Esophagus muscularis mucosa (tissue), 4 donors: ENCODE data around the gene MLC1. TPM values are rescaled to one million over a fixed set of nuclear protein-coding genes. Genes with fewer than 3 reads are reported as not detected.

Experiments
- DNase-seq: peaks from one replicate; pipeline ENCODE4 v3.0.0-alpha.2; 2017; ENCODE audit errors: extremely low spot score
- H3K27ac ChIP-seq, 4 donors: fragments of 200-600 bp; sonication (generic); replicated peaks in 1 of 4; 1 replicate in 3 of 4; 2 replicates in 1 of 4; pipeline ENCODE4 v1.5.1; 2016 to 2019; ENCODE audit warnings: mild to moderate bottlenecking in 1 of 4
- H3K27me3 ChIP-seq, 4 donors: fragments of 200-600 bp; sonication (generic); one replicate each; pipeline versions ENCODE4 v1.5.1 to v1.6.0; 2016 to 2019
- H3K36me3 ChIP-seq, 4 donors: fragments of 200-600 bp; sonication (generic); one replicate each; pipeline ENCODE4 v1.5.1; 2016 to 2019
- H3K4me1 ChIP-seq, 4 donors: fragments of 200-600 bp; sonication (generic); one replicate each; pipeline ENCODE4 v1.5.1; 2016 to 2019
- H3K4me3 ChIP-seq, 4 donors: fragments of 200-600 bp; sonication (generic); 1 replicate in 2 of 4; 2 replicates in 2 of 4; pipeline ENCODE4 v1.5.1; 2016 to 2019; ENCODE audit warnings: mild to moderate bottlenecking in 4 of 4, moderate library complexity in 1 of 4
- H3K9me3 ChIP-seq, 4 donors: fragments of 200-600 bp; sonication (generic); 1 replicate in 3 of 4; 2 replicates in 1 of 4; pipeline ENCODE4 v1.5.1; 2016 to 2019
- CTCF ChIP-seq, 3 experiments: fragments of 200-600 bp in 2 of 3; fragments of 450-650 bp in 1 of 3; sonication (generic) in 2 of 3; IDR thresholded peaks; one replicate each; pipeline ENCODE4 v1.5.1; 2017 to 2019; ENCODE audit warnings: antibody characterized with exemption in 3 of 3, mild to moderate bottlenecking in 2 of 3, moderate library complexity in 1 of 3
- EP300 ChIP-seq: sonication (generic); formaldehyde crosslinking; IDR thresholded peaks from one replicate; pipeline ENCODE4 v1.6.1; 2017; ENCODE audit warnings: antibody characterized with exemption
- POLR2A ChIP-seq: fragments of 450-650 bp; IDR thresholded peaks from one replicate; pipeline ENCODE4 v1.6.1; 2017; ENCODE audit warnings: antibody characterized with exemption, moderate library complexity, mild to moderate bottlenecking, low read depth
- POLR2AphosphoS5 ChIP-seq, 2 donors: sonication (generic); formaldehyde crosslinking; IDR thresholded peaks; one replicate each; pipeline ENCODE4 v1.6.1; 2017; ENCODE audit warnings: antibody characterized with exemption in 2 of 2
- WGBS: methylation state at CpG from one replicate; pipeline ENCODE4 v1.1.5; 2018; 5-methylcytosine and 5-hydroxymethylcytosine counted together
- intact Hi-C: fragments of 100-400 bp; cut with DNase I; formaldehyde crosslinking; loops from one replicate; pipeline ENCODE4 v1.15.1; 2023
- total RNA-seq, 4 donors: library from RNA; depleted of rRNA; stranded (reverse); fragments of >200 nt; gene quantifications; one replicate each; pipeline versions ENCODE4 v1.1.0 to v1.2.1, GENCODE V29; 2016

Gene MLC1
- total RNA-seq, 4 donors from 2014 or later = 0.13 to 0.17 (median 0.17) TPM; not detected in 1

GRCh38 chr22:50086526-50086925, 1.3 kb upstream of the MLC1 start:
- Histone ChIP-seq H3K9me3 (peaks cover 0 to 12% (median 5%) of the 10 kb centered on the region in 4 donors), H3K36me3 (no peaks in the 10 kb centered on the region), H3K4me1 (no peaks in the 10 kb centered on the region), H3K27me3 (peaks cover 0 to 81% (median 10%) of the 10 kb centered on the region in 4 donors), H3K4me3 (no peak overlapping the region), H3K27ac (no peak overlapping the region)
- TF ChIP-seq POLR2A (no peak), CTCF (IDR thresholded peaks at IDR 0.05) (no peak), EP300 (no peak), POLR2AphosphoS5 (IDR thresholded peaks at IDR 0.05) (no peak)
- DNase-seq = no peak
- WGBS = 80% methylated on average over 5 of the region's 5 CpGs
- intact Hi-C loops = no loop called here

DNA sequence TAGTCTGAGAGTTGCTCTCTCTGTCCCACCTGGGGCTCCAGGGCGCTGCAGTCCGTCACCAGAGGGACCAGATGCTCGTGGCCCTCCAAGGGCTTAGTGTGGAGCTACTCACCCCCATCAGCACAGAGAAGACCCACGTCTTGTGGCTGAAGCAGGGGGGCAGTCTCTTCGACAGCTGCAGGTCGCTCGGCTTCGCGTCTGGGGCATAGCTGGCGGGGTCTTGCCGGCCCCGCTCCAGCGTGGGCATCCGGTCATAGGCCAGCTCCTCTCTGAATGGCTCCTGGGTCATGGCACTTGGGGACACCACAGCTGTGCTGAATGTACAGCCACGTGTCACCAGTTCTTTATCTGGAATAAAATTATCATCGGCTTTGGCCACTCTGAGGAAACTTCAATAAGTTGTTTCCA, 608 bp downstream of the MLC1 start:
- Histone ChIP-seq H3K27me3 (peaks cover 0 to 70% (median 7%) of the 10 kb centered on the region in 4 donors), H3K9me3 (peaks cover 0 to 2% (median under 1%) of the 10 kb centered on the region in 4 donors), H3K27ac (no peak overlapping the region), H3K36me3 (no peaks in the 10 kb centered on the region), H3K4me1 (no peaks in the 10 kb centered on the region), H3K4me3 (no peak overlapping the region)
- intact Hi-C loops = no loop called here
- TF ChIP-seq POLR2A = no peak
- TF ChIP-seq CTCF (IDR thresholded peaks at IDR 0.05) = no peak
- TF ChIP-seq POLR2AphosphoS5 (IDR thresholded peaks at IDR 0.05) = no peak
- no peak for TF ChIP-seq EP300
- WGBS = 56% methylated on average over 16 of the region's 16 CpGs
- no peak for DNase-seq

GRCh38 chr22:50084080-50084477, 1.1 kb downstream of the MLC1 start:
- intact Hi-C loops = no loop called here
- no peak overlapping the region for H3K4me3 ChIP-seq
- H3K9me3 ChIP-seq = no peaks in the 10 kb centered on the region
- TF ChIP-seq EP300 (no peak), POLR2AphosphoS5 (IDR thresholded peaks at IDR 0.05) (no peak), POLR2A (no peak), CTCF (IDR thresholded peaks at IDR 0.05) (no peak)
- peaks cover 0 to 65% (median 6%) of the 10 kb centered on the region in 4 donors for H3K27me3 ChIP-seq
- no peaks in the 10 kb centered on the region for H3K4me1 ChIP-seq
- 77% methylated on average over 10 of the region's 10 CpGs for WGBS
- H3K36me3 ChIP-seq = no peaks in the 10 kb centered on the region
- H3K27ac ChIP-seq = no peak overlapping the region
- no peak for DNase-seq

DNA sequence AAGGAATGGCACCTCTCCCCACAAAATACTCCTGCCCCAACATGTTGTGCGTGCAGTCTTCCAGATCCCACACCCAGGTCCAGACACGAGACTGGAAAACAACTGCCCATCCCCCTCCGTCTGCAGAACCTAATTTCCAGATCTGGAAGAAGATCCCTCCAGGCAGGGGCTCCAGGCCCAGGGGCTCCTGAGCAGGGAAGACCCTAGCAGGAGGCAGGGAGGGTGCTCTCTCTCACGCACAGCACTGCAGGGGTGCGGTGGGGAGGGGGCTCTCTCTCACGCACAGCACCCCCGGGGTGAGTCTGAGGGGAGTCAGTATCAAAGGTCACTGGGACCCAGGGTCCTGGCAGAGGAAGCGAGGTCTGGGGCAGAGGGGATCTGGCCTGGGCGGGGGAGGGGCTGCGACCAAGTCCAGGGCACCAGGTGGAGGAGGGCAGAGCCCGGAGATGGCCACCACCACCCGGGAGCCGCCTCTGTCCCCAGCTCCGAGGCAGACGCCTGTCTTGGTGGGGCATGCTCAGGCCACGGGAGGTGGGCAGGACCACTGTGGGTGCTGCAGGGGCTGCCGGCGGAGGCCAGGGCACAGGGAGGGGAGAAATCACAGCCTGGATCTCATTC, 1.7 kb downstream of the MLC1 start:
- no peak for DNase-seq
- H3K36me3 ChIP-seq = no peaks in the 10 kb centered on the region
- no peak overlapping the region for H3K4me3 ChIP-seq
- TF ChIP-seq CTCF (IDR thresholded peaks at IDR 0.05) (no peak), EP300 (no peak), POLR2A (no peak), POLR2AphosphoS5 (IDR thresholded peaks at IDR 0.05) (no peak)
- peaks cover 0 to 64% (median 4%) of the 10 kb centered on the region in 4 donors for H3K27me3 ChIP-seq
- 63% methylated on average over 17 of the region's 18 CpGs for WGBS
- no peaks in the 10 kb centered on the region for H3K4me1 ChIP-seq
- intact Hi-C loops = no loop called here
- no peak overlapping the region for H3K27ac ChIP-seq
- no peaks in the 10 kb centered on the region for H3K9me3 ChIP-seq
